GM12891 (cell line): Measurements from ENCODE around the gene COQ9.
A peak's percentile ranks its signal among the peaks of the same experiment; 100 is the strongest.

ENCODE experiments used
- PAX5 ChIP-seq: IDR thresholded peaks from 2 replicates; pipeline ENCODE4 v1.6.1; 2011; ENCODE audit warnings: low read length, moderate library complexity, mild to moderate bottlenecking; ENCODE audit not compliant: insufficient read depth, severe bottlenecking
- POLR2A ChIP-seq: IDR thresholded peaks from 2 replicates; pipeline ENCODE4 v1.6.1; 2011; ENCODE audit warnings: low read depth, low read length, control low read depth
- POLR2AphosphoS5 ChIP-seq: IDR thresholded peaks from 2 replicates; pipeline ENCODE4 v1.6.1; 2011; ENCODE audit warnings: low read depth, low read length, control low read depth
- TAF1 ChIP-seq: IDR thresholded peaks from 2 replicates; pipeline ENCODE4 v1.6.1; 2011; ENCODE audit warnings: low read depth, low read length, control low read depth

- TF ChIP-seq POLR2A (no peak), TAF1 (no peak), POLR2AphosphoS5 (0 out of 2 replicates have a peak, but pooled peaks have one; percentile 9), PAX5 (no peak)
These were observed 24.8 kb downstream of the COQ9 start for GRCh38 chr16:57471852-57472664.
